Renal pelvis (tissue), 4 donors: ENCODE results near the gene FRAS1. TPM values are rescaled to one million over a fixed set of nuclear protein-coding genes. Genes with fewer than 3 reads are reported as not detected.

Source experiments
- DNase-seq: peaks from one replicate; pipeline ENCODE4 v3.0.0-alpha.2; 2013
- polyA plus RNA-seq, 3 donors: library from polyadenylated mRNA; unstranded; fragments of 120-200 nt; gene quantifications; one replicate each; pipeline ENCODE4 v1.2.1, GENCODE V29; 2013; ENCODE audit not compliant: insufficient read length in 3 of 3

The FRAS1 gene
- polyA plus RNA-seq, 3 donors = 84.7 to 103 (median 102) TPM

- no peak for DNase-seq
Observed at GRCh38 chr4:78570117-78570516, 513.0 kb downstream of the FRAS1 start.

- DNase-seq = no peak
Observed at GRCh38 chr4:78571804-78572203, 514.7 kb downstream of the FRAS1 start.

DNA sequence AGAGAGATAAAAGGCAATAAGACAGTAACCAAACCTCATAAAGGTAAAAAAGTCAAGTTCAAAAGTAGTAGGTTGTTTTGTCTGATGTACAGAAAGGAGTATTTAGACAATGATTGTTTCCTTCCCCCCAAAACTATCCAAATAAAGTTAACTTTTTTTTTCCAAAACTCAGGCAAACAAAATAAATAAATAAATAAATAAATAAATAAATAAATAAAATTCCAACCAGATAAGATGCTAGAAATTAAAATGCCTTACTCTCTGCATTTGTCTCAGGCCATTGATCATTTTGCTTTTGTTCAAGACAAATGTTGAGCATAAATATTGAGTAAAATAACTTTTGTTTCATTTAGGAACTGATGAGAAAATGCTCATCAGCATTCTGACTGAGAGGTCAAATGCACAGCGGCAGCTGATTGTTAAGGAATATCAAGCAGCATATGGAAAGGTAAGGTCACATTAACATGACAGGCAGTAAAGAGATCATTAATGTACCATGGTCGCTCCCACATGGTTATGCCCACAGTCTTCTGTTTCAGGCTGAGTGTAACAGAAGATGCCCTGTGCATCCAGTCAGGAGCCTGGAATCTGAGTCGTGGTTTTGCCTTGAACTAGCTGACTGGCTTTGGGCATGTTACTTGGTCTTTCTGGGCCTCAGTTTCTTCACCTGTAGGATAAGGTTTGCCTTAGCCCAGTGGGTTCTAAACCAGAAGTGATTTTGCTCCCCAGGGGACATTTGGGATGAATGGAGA, 521.7 kb downstream of the FRAS1 start:
- DNase-seq = peak; percentile 48

DNA sequence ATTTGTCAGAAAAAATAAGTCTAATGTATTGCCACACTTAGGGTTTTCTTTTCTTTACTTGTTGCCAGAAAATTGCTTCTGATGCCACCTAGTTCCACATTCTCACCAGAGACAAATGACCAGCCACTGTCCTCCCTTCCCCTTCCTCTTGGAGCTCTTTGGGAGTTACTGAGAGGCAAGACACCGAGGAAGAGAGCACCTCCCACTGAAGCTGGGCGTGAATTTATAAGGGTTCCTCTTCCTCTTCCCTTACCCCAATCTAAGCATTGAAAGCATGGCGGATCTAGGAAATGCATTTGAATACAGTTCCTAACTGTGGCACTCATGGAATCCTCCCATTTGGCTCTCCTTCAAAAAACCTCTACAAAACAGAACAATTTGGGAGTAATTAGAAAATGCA, 524.5 kb downstream of the FRAS1 start:
- no peak for DNase-seq

DNA sequence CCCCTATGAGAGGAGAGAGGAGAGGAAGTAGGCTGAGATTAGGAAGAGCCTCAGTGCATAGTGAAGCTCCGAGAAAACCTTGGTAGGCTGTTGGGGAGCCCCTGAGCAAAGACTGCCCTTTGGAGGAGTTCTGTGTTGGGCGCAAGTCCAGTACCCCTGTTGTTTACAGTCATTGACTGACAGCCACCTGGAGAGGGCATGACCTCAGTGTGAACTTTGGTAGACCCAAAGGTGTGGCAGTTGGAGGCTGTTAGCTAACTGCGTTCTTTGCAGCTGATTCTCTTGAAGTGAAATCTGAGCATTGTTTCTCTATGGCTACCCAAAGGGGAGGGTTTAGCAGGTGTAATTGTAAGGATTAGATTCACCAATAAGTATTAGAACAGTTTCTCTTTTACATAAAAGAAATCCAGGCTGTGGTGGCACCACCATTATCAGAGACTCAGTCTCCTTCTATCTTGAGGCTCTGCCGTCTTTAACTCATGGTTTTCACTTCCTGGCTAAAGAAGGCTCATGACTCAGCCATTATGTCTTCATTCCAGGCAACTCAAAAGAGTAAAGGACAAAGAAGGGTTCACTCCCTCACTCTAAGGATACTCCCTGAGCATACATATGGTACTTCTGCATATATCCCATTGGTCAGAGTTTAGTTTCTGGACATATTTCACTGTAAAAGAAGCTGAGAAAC, 527.9 kb downstream of the FRAS1 start:
- no peak for DNase-seq

DNA sequence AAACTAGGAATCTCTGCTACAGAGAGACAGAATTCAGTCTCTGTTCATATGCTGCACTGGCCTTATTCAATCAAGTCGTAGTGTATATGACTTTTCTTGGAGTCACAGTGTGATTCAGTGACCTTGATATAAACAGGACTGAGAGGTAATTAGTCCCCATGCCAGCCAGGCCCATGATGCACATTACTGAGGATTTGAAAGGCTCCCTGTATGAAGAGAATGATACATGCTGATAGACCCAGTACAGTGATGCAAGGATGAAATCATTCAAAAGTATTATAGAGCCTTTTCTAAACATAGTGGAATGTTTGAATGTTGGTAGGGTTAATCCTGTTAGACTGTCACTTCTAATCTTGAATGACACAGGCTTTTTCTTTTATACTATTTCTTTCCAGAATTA, 528.5 kb downstream of the FRAS1 start:
- no peak for DNase-seq

- DNase-seq = no peak
Observed at GRCh38 chr4:78588894-78589545, 531.9 kb downstream of the FRAS1 start.

GRCh38 chr4:78591404-78591803, 534.3 kb downstream of the FRAS1 start:
- no peak for DNase-seq

GRCh38 chr4:78592088-78592783, 535.1 kb downstream of the FRAS1 start:
- DNase-seq = no peak

Other genes starting within 250 kb of the FRAS1 start
- 10 to 100 TPM; 32.4 to 40.0 (median 32.7) TPM for gene CNOT6L, start 238.0 kb upstream of the FRAS1 start, polyA plus RNA-seq
- 10 to 100 TPM; 55.4 to 58.3 (median 55.9) TPM for gene MRPL1, start 194.5 kb upstream of the FRAS1 start, polyA plus RNA-seq